ENCODE results near the gene TTLL10.
"Not testable (repeated sequence)": the region's sequence is repeated elsewhere in the genome, so short reads cannot be mapped to it uniquely, and the experiment has no call there.

The TTLL10 gene

DNA sequence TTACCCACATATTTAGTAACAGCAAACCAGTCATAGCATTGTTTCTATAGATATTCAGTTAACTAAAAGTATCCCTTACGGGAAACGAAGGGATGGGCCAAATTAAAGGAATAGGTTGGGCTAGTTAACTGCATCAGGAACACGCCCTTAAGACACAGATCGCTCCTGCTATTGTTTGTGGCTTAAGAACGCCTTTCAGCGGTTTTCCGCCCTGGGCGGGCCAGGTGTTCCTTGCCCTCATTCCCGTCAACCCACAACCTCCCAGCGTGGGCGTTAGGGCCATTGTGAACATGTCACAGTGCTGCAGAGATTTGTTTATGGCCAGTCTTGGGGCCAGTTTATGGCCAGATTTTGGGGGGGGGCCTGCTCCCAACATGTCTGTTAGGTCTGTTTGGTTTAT is 18.1 kb downstream of the TTLL10 start:
- DNase-seq, result no peak

DNA sequence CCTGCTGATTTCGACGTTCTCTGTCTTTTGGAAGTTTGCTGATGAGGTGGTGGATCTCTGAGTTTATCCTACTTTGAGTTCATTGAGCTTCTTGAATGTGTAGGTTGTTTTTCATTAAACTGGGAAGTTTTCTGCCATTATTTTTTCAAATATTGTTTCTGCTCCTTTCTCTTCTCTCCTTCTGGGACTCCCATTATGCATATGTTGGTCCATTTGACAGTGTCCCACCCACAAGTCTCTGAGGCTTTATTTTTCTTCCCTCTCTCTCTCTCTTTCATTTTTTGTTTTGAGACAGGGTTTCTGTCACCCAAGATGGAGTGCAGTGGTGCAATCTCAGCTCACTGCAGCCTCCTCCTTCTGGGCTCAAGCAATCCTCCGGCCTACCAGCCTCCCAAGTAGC is 21.0 kb downstream of the TTLL10 start:
- no peak for DNase-seq

DNA sequence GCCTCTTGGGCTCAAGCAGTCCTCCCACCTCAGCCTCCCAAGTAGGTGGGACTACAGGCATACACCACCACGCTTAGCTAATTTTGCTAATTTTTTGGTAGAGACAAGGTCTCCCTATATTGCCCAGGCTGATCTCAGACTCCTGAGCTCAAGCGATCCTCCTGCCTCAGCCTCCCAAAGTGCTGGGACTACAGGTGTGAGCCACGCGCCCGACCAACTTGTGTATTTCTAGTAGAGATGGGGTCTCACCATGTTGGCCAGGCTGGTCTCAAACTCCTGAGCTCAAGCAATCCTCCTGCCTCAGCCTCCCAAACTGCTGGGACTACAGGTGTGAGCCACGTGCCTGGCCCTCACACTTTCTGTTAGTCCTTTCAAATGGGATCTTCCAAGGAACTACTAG is 22.0 kb downstream of the TTLL10 start:
- DNase-seq, result not testable (repeated sequence)

DNA sequence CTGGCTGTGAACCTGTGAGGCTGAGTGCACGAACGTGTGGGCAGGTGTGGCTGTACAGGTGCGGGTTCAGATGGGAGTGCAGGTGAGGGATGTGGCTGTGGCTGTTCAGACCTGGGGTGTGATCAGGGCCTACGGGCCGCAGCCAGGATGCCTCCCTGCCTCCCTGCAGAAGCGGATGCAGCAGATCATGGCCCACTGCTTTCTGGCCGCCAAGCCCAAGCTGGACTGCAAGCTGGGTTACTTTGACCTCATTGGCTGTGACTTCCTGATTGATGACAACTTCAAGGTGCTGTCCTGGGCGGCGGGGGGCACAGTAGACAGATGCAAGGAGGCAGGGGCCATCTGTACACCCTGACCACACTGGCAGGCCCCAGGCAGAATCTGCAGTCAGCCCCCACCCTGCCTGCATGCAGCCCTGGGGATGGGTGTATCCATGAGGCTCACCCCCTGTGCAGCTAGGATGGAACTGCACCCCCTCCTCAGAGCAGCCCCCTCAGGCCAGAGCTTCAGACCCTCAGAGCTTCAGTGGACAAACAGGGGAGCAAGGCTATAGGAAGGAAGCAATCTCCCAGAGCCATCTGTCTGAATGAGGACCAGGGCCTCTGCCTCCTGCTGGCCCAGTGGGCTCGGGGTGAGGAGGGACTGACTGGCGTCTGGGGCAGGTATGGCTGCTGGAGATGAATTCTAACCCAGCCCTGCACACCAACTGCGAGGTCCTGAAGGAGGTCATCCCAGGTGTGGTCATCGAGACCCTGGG is 22.9 kb downstream of the TTLL10 start:
- no peak for DNase-seq

DNA sequence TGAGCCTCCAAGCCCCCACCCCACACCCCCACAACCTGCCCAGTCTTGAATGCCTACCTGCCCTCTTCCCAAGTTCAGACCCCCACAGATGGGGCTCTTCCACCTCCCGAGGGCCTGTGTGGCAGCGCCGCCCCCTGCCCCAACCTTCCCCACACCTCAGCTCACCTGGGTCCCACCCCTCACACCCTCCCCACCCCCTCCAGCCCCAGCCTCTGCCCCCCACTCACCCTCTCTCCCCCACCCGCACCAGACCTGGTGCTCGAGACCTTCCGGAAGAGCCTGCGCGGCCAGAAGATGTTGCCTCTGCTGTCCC is 23.5 kb downstream of the TTLL10 start:
- no peak for DNase-seq

DNA sequence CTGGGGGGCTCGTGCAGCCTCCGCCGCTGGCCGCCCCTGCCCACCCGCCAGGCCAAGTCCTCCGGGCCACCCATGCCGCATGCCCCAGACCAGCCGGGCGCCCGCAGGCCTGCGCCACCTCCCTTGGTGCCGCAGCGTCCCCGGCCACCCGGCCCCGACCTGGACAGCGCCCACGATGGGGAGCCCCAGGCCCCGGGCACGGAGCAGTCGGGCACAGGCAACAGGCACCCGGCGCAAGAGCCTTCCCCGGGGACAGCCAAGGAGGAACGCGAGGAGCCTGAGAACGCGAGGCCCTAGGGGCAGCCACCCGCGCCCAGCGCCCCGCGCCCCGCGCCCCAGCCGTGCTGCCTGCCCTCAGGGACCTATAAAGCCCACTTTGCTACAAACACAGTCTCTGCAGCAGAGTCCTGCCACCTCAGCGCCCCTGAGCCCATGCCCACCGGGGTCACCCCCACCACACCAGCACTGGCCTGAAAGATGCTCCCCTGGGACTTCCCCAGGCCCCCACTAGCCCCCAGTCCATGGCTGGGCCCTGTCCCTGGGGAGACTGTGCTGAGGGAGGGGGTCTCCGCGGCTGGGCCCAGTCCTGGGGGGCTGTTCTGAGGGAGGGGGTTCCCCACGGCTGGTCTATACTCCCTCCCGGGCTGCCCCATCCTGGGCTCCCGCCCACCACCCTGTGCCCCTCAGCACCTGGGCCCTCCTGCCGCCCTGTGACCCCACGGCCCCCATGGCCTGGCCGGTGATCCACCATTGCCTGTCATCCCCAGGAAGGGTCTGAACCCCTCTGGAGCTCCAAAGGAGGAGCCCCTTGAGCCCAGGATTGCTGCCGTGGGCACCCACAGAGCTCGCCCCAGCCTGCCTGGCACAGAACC is 24.1 kb downstream of the TTLL10 start:
- no peak for DNase-seq

DNA sequence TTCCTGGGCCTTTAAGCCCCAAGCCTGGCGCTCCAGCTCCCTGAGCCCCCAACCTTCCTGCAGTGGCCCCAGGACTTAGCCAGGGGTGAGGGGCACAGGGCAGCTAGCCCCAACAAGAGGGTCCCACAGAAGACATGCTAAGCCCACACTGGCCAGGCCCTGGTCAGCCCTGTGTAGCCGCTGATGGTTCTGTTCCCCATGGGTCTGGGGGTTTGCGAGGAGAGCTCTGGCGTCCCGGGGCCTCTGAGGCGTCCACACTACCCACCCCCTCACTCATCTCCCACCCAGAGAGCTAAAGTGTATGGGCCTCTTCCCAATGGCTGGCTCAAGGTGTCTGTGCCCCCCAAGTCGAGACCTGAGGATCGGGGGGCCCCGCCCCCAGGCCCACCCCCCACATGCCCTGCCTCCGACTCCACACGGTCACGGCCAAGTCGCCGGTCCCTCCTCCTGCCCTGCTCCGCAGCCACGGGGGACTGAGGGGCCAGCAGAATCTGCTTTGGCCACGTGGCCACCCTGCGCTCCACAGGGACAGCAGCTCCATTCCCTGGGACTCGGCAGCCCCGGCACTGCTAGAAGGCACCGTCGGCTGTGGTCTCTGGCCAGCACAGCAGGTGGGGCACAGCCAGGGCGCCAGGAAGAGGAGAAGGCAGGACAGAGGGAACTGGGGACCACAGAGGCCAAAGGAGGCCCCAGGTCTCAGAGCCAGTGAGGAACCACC is 24.9 kb downstream of the TTLL10 start:
- DNase-seq, result no peak

DNA sequence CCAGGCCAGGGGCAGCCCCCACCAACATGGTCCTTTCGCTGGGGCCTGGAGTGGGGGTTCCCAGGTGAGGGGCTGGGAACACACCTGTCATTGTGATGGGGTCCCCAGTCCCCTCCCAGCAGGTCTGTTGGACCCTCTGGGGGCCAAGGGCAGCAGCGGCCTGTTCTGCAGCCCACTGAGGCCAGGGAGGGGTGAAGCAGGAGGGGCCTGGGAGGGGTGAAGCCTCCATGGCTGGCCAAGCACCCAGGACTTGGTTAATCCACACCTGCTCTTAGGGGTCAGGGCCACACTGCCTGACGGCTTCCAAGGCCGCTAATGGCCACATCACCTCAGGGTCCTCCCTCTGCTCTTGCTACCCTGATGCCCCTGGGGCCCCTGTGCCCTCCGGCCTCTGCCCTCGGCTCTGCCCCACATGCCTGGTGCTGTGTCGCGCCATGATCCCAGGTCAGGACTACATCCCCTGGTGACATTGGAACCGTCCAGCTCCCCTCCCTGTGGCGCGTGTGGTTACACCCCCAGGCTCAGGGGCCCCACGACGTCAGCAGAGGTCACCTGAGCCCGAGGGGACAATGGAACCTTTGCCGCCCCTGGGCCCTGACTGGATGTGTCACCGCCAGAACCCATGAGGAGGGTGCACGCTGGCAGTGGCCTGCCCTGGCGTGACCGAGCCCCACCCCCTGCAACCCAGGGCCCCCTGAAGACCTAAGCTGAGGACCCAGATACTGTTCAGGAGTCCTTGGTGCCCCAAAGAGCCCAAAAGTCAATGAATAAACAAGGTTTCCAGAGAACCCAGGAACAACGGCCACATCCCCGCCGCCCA is 25.7 kb downstream of the TTLL10 start:
- no peak for DNase-seq

DNA sequence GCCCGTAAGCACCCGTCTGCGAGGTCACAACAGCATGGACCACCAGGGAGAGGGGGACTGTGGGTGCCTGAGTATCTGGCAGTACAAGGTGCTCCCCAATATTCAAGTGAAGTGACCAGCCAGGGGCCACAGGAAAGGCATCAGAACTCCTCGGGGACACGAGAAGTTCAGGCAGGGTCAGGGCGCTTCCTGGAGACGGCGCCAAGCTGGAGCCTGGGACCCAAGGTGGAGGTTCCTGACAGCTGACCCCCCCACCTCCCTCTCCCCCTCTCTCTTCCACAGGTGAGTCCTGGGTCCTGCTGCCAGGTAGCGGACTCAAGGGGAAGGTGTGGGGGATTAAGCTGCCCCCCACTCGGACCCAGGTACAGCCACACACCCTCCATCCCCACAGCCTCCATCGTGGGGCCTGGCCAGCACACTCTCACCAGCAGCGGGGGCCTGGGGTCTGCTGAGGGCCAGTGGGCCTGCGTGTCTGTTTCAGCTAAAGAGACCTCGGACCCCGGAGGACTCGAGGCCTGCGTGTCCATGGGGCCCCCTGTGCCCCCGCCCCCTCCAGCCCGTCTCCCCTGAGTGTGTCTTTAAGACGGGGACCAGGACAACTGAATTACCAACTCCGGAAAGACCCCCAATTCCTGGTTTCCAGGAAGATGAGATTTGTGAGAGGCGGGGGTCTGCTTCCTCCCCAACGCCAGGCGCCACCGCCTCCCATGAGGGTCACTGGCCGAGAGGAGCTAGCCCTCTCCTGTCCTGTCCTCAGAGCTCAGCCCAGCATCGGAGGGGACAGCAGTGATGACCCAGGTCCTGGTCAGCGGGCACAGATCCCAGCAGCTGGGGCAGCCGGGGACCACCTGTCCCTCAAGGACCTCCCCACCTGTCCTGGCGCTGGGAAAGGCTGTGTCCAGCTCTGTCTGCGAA is 26.5 kb downstream of the TTLL10 start:
- no peak for DNase-seq

DNA sequence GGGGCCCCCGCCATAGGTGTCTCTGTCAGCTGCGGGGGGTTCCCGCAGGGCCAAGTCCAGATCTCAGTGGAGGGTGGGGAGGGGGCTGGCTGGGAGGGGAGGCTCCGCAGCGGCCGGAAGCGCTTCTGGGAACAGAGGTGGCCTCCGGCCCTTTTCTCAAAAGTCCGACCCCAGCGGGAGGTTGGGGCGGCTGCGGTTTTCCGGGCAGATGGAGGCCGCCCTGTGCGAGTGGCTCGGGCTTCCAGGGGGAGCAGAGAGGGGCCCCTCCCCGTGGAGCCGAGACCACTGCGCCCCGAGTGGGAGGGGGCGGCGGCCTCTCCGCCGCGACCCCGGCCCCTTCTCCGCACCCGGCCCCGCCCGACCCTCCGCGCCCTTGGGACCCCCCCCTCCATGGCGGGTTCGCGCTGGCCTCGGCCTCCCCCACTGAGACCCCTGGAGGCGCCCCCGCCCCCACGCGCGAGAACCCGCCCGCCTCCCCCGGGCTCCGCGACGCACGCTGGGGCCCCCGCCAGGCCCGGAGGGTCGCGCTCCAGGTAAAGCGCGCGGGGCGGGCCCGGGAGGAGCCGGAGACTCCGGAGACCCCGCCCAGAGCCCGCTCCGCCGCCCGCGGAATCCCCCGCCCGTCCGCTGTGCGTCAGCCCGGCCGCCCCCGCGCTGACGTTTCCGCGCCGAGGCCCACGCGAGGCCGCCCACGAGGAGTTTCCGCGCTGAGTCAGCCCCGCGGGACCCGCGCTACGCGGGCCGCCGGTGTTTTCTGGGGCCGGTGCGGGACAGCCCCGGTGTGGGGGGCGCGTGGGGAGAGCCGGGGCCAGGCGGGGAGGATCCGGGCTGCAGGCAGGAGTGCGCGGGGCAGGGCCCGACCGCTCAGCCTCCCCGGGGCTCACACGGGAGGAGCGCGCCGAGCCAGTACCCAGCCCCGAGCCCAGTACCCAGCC is 27.5 kb downstream of the TTLL10 start:
- no peak for DNase-seq

DNA sequence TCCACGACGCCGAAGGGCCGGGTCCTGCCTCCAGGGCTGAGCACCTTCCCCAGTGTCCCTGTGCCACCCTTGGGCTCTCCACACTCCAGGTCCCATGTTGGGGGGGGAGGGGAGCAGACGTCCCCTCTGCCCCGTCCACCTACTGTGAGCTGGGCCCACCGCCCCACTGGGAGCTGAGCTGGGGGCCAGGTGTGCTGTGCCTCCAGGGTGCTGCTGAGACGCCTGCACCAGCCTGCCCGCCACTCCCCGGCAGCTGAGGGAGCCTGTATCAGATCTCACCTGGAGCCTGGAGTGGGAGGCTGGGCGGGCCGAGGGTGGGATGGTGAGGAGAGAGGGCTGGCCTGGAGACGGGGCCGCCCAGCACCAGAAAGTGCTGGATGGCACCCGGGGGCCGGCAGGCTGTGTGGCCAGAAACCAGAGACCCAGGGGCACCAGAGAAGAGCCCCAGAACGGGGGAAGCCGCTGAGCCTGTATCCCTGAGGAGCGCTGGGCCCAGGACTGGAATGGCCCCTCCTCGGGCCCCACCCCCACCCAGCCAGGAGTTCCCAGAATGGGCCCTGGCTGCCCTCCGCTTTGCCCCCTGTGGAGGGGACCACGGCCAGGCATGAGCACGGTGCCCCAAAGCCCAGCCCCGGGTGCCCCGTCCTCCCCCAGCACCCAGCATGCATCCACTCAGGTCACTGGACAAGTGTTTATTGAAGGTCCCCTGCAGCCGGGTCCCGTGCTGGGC is 29.3 kb downstream of the TTLL10 start:
- DNase-seq, result no peak

DNA sequence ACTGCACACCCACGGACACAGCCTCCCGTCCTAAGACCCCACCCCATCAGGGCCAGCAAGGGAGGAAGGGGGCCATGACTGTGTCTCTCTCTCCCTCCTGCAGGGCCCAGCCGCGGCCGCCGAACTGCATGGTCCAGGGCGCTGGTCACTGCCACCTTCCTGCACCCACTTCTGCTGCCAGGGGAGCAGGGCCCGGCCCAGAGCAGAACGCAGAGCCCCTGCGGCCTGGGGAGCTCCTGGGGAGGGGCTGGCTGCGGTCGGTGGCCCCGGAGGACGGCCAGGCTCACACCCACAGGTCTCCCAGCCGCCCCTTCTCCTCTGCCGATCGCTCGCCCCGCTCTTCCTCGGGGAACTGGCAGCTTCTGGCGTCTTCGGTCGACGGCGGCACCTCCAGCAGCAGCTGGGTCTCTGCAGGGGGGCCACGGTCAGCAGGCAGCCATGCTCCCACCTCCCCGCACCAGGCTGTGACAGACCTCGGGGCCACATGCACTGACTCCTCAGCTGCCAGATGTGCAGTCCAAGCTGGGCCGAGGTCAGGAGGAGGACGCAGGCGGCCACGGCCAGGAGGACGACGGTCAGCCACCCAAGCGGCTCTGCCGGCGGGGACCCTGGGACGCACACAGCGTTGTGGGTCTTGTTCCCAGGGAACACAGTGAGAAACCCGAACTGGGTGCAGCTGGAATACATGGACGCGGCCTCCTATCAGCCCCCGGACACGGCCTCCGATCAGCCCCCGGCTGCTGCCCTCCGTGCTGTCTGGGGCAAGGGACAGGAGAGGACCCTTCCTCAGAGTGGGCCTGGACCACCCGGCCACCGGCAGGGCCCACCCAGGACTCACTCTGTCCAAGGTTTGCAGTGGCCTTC is 30.1 kb downstream of the TTLL10 start:
- no peak for DNase-seq

DNA sequence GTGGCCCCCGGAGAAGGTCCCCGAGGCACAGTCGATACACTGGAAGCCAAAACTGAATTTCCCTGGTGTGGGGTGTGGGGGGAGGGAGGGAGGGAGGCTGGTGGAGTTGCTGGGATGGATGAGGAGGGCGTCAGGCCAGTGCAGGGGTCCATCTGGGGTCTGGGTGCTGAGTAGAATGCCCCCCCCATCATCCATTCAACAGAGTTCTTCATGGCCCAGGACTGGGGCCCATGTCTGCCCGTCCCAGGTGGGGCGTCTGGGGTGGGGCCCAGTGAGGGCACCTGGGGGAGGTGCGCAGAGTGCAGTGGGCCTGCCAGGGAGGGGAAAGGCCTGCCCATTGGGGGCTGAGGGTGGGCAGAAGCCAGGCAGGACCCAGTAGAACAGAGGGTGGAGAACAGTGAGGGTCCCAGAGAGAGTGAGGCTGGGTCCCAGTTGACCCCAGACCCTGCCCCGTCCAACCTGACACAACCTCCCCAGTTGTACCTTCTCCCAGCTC is 30.8 kb downstream of the TTLL10 start:
- DNase-seq, result no peak

DNA sequence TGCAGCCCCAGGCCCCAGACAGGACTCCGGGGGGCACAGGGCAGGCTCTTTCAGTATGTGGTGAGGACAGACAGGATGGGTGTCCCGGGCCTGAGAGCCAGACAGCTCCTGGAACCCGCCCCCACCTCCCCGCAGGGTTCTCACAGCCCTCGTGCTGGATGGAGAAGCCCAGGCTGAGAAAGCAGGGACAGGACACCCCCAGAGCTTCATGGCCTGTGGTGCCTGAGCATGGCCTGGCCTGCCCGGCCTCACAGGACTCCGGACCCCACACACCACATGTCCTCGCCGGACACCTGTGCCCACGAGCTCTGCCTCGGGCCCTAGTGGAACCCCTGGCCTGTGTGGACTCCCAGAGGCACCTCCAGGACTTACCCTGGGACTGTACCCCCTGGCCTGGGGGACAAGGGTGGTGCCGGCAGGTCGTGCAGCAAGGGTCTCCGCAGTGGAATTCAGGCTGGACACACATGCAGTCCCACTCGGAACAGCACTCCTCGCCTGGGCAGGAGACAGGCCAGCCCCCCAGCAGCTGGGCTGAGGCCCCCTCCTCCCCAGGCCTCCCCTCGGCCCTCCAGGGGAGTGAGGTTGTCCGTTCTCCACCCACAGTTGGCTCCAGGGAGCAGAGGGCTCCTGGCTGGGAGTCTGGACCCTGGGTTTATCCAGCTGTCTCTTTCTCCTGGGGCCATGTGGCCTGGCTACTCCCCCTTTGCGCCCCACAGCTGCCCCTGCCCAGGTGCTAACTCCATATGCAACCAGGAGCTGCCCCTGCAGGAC is 31.5 kb downstream of the TTLL10 start:
- no peak for DNase-seq

DNA sequence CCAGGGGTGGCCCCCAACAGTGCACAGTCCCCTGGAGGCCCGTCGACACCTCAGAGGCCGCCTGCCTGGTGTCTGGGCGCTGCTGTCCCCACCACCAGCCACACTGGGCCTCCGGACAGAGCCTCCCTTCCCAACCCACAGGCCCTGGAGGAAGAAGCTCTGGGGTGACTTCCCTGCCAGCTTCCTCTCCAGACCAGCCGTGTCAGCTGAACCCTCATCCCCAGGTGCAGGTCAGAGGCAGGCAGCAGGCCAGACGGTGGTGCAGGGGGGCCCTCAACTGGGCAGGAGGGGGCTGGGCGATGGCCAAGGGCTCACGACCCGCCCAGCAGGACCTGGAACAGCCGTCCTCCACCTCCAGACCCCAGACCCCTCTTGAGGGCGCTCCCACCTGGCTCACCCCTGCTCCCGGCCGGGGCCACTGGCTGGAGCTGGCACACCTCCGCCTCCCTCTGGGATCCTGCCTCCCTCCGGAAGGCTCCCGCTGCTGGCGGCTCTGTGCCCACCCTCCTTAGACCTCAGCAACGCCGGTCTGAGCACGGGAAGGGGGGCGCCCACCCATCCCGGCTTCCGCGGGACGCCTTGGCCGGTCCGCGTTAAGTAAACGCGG is 32.2 kb downstream of the TTLL10 start:
- no peak for DNase-seq

DNA sequence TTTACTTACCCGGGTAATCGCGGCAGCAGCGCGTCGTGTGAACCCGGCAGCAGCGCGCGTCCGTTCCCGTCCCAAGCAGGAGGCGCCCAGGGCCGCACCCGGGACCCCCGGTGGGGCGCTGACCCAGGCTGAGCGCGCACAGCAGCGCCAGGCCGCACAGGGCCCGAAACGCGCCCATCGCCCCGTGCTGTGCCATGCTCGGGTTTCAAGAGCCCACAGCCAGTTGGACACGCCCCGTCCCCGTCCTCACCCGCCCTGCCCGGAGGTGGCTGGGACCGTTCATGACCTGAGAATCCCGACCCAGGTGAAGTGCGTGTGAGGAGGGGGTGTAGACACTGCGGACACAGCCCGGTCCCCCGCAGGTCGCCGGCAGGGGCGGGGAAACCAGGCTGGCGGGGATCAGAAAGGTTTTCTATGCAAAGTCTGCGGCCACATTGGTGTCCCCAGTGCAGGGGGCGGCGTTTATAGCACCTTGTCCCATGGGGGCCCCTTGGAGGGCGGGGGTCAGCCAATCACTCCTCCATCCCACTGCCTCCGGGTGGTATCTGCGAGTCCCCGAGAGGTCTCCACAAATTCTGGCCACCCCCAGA is 32.8 kb downstream of the TTLL10 start, which contains the start of gene TNFRSF18:
TSS of gene TNFRSF18 (minus strand) at position 217 of the 590 bp plus-strand sequence. CDS start at position 196, 21 bp downstream.
- no peak for DNase-seq
